Pancreas (tissue), 10 donors: ENCODE measurements around the gene CCN2. TPM values are rescaled to one million over a fixed set of nuclear protein-coding genes. Genes with fewer than 3 reads are reported as not detected.
"Not testable (repeated sequence)": the region's sequence is repeated elsewhere in the genome, so short reads cannot be mapped to it uniquely, and the experiment has no call there.

Experiments
- ATAC-seq, 4 donors: fragments of 200-7000 bp; cut with Tn5 transposase; one replicate each; pipeline versions ENCODE4 v1.8.0 to v1.9.1; 2020; ENCODE audit warnings: mild to moderate bottlenecking in 4 of 4, moderate library complexity in 4 of 4
- DNase-seq, 6 donors: peaks; one replicate each; pipeline ENCODE4 v3.0.0-alpha.2; 2020
- FAIRE-seq: peaks from 2 replicates; lab custom pipeline; 2012; peaks lifted over from hg19 to GRCh38; lab: Jason Lieb, UNC
- H3K27ac ChIP-seq, 4 donors: fragments of 200-600 bp; sonication (generic); 1 replicate in 3 of 4; 2 replicates in 1 of 4; pipeline versions ENCODE4 v1.5.0 to v1.8.0; 2020
- H3K27me3 ChIP-seq, 4 donors: fragments of 200-600 bp; one replicate each; pipeline ENCODE4 v1.8.0; 2021
- H3K36me3 ChIP-seq, 3 donors: fragments of 200-600 bp; sonication (generic) in 1 of 3; one replicate each; pipeline versions ENCODE4 v1.5.0 to v1.8.0; 2020 to 2021
- H3K4me1 ChIP-seq, 3 donors: fragments of 200-600 bp; one replicate each; pipeline ENCODE4 v1.8.0; 2021
- H3K4me3 ChIP-seq, 4 donors: fragments of 200-600 bp; sonication (generic) in 2 of 4; one replicate each; pipeline versions ENCODE4 v1.5.0 to v1.8.0; 2020 to 2021
- H3K9me3 ChIP-seq, 4 donors: fragments of 200-600 bp; one replicate each; pipeline ENCODE4 v1.8.0; 2021
- CTCF ChIP-seq, 4 donors: fragments of 200-600 bp; sonication (generic) in 3 of 4; IDR thresholded peaks; one replicate each; pipeline versions ENCODE4 v1.5.0 to v1.8.0; 2021; ENCODE audit warnings: antibody characterized with exemption in 4 of 4
- WGBS, 2 donors: extraction: QIAGEN DNeasy Blood & Tissue Kit; methylation state at CpG; one replicate each; pipeline ENCODE4 v1.1.7; 2013; 5-methylcytosine and 5-hydroxymethylcytosine counted together
- intact Hi-C, 3 donors: fragments of 100-400 bp; cut with DNase I; formaldehyde crosslinking; loops; one replicate each; pipeline versions ENCODE4 v1.11.1 to v1.14.2; 2022
- polyA plus RNA-seq, 2 donors: library from polyadenylated mRNA; stranded (reverse); fragments of 200-250 nt; gene quantifications; one replicate each; pipeline ENCODE4 v1.2.3, GENCODE V29; 2013
- total RNA-seq, 6 donors: library from RNA; stranded (reverse); fragmentation: NEBNext Ultra II Directional in 4 of 6; extraction: Animal tissue kit (Norgen Biotek cat#: 25700) in 4 of 6; gene quantifications; one replicate each; pipeline versions ENCODE4 v1.2.1 to v1.2.4, GENCODE V29; 2021 to 2023
- donor health status: healthy with polysubstance abuse.
- donor health status: DM: no; HTN: no; CAD: no; lungs with moderate emphysema.
- donor health status: DM: no; HTN: no; CAD: no.
- donor health status: control.
- donor health status: control.
- donor health status: Bipolar disorder and iron deficiency.
- donor health status: DM: yes; HTN: yes; CAD: no.
- donor health status: DM: no; HTN: no; CAD: no.
- donor health status: DM: no; HTN: no; CAD: no.
- donor health status: DM: yes; HTN: yes; CAD: no.

CCN2 gene
- total and polyA plus RNA-seq, 8 donors: 18.4 to 68.2 (median 28.5) TPM

- peak in 1 of 4 donors; percentile 9 for TF ChIP-seq CTCF (IDR thresholded peaks at IDR 0.05)
- no peak overlapping the region for H3K27ac ChIP-seq
- H3K27me3 ChIP-seq: no peaks in the 10 kb centered on the region
- no peaks in the 10 kb centered on the region for H3K9me3 ChIP-seq
- H3K4me3 ChIP-seq: no peak overlapping the region
- FAIRE-seq (no peak), DNase-seq (no peak), ATAC-seq (no peak)
- no peaks in the 10 kb centered on the region for H3K36me3 ChIP-seq
- WGBS, 2 donors: 77 to 84% methylated on average over 1 of the region's 1 CpG
- intact Hi-C loops: loop anchor here in 2 of 3 donors (5.0 to 10.0 kb wide), 2 partner anchors 125 to 218 kb away; no protein-coding TSS in a partner anchor
- no peaks in the 10 kb centered on the region for H3K4me1 ChIP-seq
These were observed 41.0 kb downstream of the CCN2 start for GRCh38 chr6:131910219-131910589.

- no peaks in the 10 kb centered on the region for H3K9me3 ChIP-seq
- intact Hi-C loops: loop anchor here in 2 of 3 donors (5.0 to 10.0 kb wide), 3 partner anchors 125 to 217 kb away; no protein-coding TSS in a partner anchor
- H3K4me1 ChIP-seq: no peaks in the 10 kb centered on the region
- peak in 5 of 6 donors; percentile 53 to 80 (median 64) for DNase-seq
- peak; percentile 78 to 86 (median 85) for TF ChIP-seq CTCF (IDR thresholded peaks at IDR 0.05)
- ATAC-seq: peak; percentile 85 to 97 (median 94)
- no peak overlapping the region for H3K4me3 ChIP-seq
- FAIRE-seq: peak; percentile 29
- WGBS, 2 donors: 66 to 69% methylated on average over 4 of the region's 4 CpGs
- H3K36me3 ChIP-seq: no peaks in the 10 kb centered on the region
- H3K27ac ChIP-seq: no peak overlapping the region
- no peaks in the 10 kb centered on the region for H3K27me3 ChIP-seq
These were observed 41.6 kb downstream of the CCN2 start for GRCh38 chr6:131909408-131910218.

- H3K36me3 ChIP-seq, H3K4me1 ChIP-seq, ATAC-seq, H3K4me3 ChIP-seq, H3K9me3 ChIP-seq, DNase-seq, H3K27ac ChIP-seq, H3K27me3 ChIP-seq, FAIRE-seq: not testable (repeated sequence)
- intact Hi-C loops: loop anchor here in 1 of 3 donors (5.0 kb wide), 1 partner anchor 126 kb away; no protein-coding TSS in a partner anchor
- WGBS, 2 donors: 62 to 81% methylated on average over 3 of the region's 3 CpGs
These were observed 42.4 kb downstream of the CCN2 start for GRCh38 chr6:131908787-131909186.

GRCh38 chr6:131903734-131904133, 47.4 kb downstream of the CCN2 start:
- H3K36me3 ChIP-seq, H3K4me3 ChIP-seq, intact Hi-C loops, H3K27ac ChIP-seq, FAIRE-seq, H3K4me1 ChIP-seq, H3K27me3 ChIP-seq, DNase-seq, H3K9me3 ChIP-seq, ATAC-seq: not testable (repeated sequence)
- WGBS, 2 donors: 93 to 94% methylated on average over 11 to 12 of the region's 12 CpGs

GRCh38 chr6:131901326-131901873, 49.8 kb downstream of the CCN2 start:
- H3K27me3 ChIP-seq, DNase-seq, ATAC-seq, intact Hi-C loops, H3K36me3 ChIP-seq, H3K9me3 ChIP-seq, H3K4me3 ChIP-seq, FAIRE-seq, H3K4me1 ChIP-seq, H3K27ac ChIP-seq: not testable (repeated sequence)
- 92% methylated on average over 5 of the region's 5 CpGs for WGBS, 2 donors

GRCh38 chr6:131900231-131900630, 50.9 kb downstream of the CCN2 start:
- TF ChIP-seq CTCF (IDR thresholded peaks at IDR 0.05): no peak
- intact Hi-C loops: no loop called here

More at GRCh38 chr6:131900231-131900630, 50.9 kb downstream of the CCN2 start:
- Histone ChIP-seq H3K4me1 (peaks cover 0 to 6% (median 5%) of the 10 kb centered on the region in 3 donors), H3K4me3 (no peak overlapping the region), H3K27me3 (no peaks in the 10 kb centered on the region), H3K9me3 (no peaks in the 10 kb centered on the region), H3K27ac (no peak overlapping the region), H3K36me3 (no peaks in the 10 kb centered on the region)
- DNase-seq (no peak), ATAC-seq (no peak), FAIRE-seq (no peak)
